H1 (cell line): ENCODE data around the gene BRMS1L. TPM values are rescaled to one million over a fixed set of nuclear protein-coding genes. Genes with fewer than 3 reads are reported as not detected.

Experiments
- CBX8 ChIP-seq: fragments of 300-800, 300-1000 bp; sonication (generic); IDR thresholded peaks from 2 replicates; pipeline ENCODE4 v1.7.1; 2016; ENCODE audit warnings: low read depth, low read length, borderline replicate concordance
- GABPA ChIP-seq: IDR thresholded peaks from 2 replicates; pipeline ENCODE4 v1.6.1; 2011; ENCODE audit warnings: mild to moderate bottlenecking, low read length, moderate library complexity, borderline replicate concordance; ENCODE audit not compliant: insufficient read depth
- polyA plus RNA-seq, 7 experiments: library from polyadenylated mRNA; depleted of rRNA in 3 of 7; stranded (reverse) in 5 of 7; unstranded in 2 of 7; fragments of >200 nt in 5 of 7; fragments of 200-250 nt in 2 of 7; gene quantifications; 1 replicate in 5 of 7; 2 replicates in 1 of 7; 4 replicates in 1 of 7; pipeline versions ENCODE4 v1.2.1 to v1.2.3, GENCODE V29; 2011 to 2013; ENCODE audit warnings: missing spikeins in 2 of 7, mixed read lengths in 2 of 7
- total RNA-seq: library from RNA; stranded (reverse); fragmentation: NEBNext Ultra II Directional; extraction: Animal tissue kit (Norgen Biotek cat#: 25700); gene quantifications from 2 replicates; pipeline ENCODE4 v1.2.1, GENCODE V29; 2021
- TF ChIP-seq, protein P1 (sequence below): fragments of 300-600 bp; sonication (generic); IDR thresholded peaks from 2 replicates; pipeline ENCODE4 v1.7.1; 2012; ENCODE audit warnings: low read length, moderate library complexity, mild to moderate bottlenecking, inconsistent platforms; ENCODE audit not compliant: insufficient replicate concordance

The BRMS1L gene
- total and polyA plus RNA-seq, 2 of the 8 experiments (the other 6 are each of a cell fraction or from before 2014, with no cell fraction given), result 4.4 to 10.9 TPM

DNA sequence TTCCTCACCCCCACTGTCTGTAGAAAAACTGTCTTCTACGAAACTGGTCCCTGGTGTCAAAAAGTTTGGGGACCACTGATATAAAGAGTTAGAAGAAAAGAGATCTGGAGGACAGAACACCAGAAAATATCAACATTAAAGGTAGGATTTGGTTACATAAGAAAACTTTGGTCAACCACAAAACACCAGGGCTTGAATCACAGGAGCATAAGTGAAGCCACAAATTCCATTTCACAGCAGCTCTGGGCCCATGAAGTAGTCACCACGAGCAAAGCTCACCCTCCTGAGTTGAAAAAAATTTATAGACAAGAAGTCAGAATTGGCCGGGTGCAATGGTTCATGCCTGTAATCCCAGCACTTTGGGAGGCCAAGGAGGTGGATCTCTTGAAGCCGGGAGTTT is 36.5 kb upstream of the BRMS1L start (continued):
- TF ChIP-seq, protein P1, sequence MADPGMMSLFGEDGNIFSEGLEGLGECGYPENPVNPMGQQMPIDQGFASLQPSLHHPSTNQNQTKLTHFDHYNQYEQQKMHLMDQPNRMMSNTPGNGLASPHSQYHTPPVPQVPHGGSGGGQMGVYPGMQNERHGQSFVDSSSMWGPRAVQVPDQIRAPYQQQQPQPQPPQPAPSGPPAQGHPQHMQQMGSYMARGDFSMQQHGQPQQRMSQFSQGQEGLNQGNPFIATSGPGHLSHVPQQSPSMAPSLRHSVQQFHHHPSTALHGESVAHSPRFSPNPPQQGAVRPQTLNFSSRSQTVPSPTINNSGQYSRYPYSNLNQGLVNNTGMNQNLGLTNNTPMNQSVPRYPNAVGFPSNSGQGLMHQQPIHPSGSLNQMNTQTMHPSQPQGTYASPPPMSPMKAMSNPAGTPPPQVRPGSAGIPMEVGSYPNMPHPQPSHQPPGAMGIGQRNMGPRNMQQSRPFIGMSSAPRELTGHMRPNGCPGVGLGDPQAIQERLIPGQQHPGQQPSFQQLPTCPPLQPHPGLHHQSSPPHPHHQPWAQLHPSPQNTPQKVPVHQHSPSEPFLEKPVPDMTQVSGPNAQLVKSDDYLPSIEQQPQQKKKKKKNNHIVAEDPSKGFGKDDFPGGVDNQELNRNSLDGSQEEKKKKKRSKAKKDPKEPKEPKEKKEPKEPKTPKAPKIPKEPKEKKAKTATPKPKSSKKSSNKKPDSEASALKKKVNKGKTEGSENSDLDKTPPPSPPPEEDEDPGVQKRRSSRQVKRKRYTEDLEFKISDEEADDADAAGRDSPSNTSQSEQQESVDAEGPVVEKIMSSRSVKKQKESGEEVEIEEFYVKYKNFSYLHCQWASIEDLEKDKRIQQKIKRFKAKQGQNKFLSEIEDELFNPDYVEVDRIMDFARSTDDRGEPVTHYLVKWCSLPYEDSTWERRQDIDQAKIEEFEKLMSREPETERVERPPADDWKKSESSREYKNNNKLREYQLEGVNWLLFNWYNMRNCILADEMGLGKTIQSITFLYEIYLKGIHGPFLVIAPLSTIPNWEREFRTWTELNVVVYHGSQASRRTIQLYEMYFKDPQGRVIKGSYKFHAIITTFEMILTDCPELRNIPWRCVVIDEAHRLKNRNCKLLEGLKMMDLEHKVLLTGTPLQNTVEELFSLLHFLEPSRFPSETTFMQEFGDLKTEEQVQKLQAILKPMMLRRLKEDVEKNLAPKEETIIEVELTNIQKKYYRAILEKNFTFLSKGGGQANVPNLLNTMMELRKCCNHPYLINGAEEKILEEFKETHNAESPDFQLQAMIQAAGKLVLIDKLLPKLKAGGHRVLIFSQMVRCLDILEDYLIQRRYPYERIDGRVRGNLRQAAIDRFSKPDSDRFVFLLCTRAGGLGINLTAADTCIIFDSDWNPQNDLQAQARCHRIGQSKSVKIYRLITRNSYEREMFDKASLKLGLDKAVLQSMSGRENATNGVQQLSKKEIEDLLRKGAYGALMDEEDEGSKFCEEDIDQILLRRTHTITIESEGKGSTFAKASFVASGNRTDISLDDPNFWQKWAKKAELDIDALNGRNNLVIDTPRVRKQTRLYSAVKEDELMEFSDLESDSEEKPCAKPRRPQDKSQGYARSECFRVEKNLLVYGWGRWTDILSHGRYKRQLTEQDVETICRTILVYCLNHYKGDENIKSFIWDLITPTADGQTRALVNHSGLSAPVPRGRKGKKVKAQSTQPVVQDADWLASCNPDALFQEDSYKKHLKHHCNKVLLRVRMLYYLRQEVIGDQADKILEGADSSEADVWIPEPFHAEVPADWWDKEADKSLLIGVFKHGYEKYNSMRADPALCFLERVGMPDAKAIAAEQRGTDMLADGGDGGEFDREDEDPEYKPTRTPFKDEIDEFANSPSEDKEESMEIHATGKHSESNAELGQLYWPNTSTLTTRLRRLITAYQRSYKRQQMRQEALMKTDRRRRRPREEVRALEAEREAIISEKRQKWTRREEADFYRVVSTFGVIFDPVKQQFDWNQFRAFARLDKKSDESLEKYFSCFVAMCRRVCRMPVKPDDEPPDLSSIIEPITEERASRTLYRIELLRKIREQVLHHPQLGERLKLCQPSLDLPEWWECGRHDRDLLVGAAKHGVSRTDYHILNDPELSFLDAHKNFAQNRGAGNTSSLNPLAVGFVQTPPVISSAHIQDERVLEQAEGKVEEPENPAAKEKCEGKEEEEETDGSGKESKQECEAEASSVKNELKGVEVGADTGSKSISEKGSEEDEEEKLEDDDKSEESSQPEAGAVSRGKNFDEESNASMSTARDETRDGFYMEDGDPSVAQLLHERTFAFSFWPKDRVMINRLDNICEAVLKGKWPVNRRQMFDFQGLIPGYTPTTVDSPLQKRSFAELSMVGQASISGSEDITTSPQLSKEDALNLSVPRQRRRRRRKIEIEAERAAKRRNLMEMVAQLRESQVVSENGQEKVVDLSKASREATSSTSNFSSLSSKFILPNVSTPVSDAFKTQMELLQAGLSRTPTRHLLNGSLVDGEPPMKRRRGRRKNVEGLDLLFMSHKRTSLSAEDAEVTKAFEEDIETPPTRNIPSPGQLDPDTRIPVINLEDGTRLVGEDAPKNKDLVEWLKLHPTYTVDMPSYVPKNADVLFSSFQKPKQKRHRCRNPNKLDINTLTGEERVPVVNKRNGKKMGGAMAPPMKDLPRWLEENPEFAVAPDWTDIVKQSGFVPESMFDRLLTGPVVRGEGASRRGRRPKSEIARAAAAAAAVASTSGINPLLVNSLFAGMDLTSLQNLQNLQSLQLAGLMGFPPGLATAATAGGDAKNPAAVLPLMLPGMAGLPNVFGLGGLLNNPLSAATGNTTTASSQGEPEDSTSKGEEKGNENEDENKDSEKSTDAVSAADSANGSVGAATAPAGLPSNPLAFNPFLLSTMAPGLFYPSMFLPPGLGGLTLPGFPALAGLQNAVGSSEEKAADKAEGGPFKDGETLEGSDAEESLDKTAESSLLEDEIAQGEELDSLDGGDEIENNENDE, result no peak
- TF ChIP-seq GABPA (no peak), CBX8 (no peak)
